ENCODE results near the gene ROM1. TPM values are rescaled to one million over a fixed set of nuclear protein-coding genes. Genes with fewer than 3 reads are reported as not detected.
"Not testable (repeated sequence)": the region's sequence is repeated elsewhere in the genome, so short reads cannot be mapped to it uniquely, and the experiment has no call there.

ROM1 gene
- polyA plus RNA-seq, 2 of the 4 experiments (the other 2 are of a cell fraction) = 0.92 to 2.8 TPM

- Histone ChIP-seq H3K27ac (no peak overlapping the region), H3K4me2 (no peak overlapping the region), H3K4me3 (no peak overlapping the region), H3K4me1 (peaks cover 10% of the 10 kb centered on the region), H3K9me3 (no peaks in the 10 kb centered on the region)
- no peak for TF ChIP-seq BCL3 (IDR thresholded peaks at IDR 0.05)
- no peak for TF ChIP-seq RFX5 (IDR thresholded peaks at IDR 0.05)
- TF ChIP-seq EHMT2 (IDR thresholded peaks at IDR 0.05; ENCODE audit: low read depth) = no peak
- TF ChIP-seq RNF2 (IDR thresholded peaks at IDR 0.05; ENCODE audit: borderline replicate concordance, low read depth) = no peak
- TF ChIP-seq FOXS1 (CRISPR knock-in tag; IDR thresholded peaks at IDR 0.05) = no peak
- no peak for TF ChIP-seq E2F6 (IDR thresholded peaks at IDR 0.05; ENCODE audit: borderline replicate concordance, low read depth)
- DNase-seq (ENCODE audit: low read depth in 1 of 2, low spot score in 1 of 2) (no peak), FAIRE-seq (no peak), ATAC-seq (no peak)
- POLR2A ChIA-PET = interaction anchor here (1.3 kb wide), 1 partner anchor 12 kb away, joined by 7 read pairs; the partner anchor contains the start of gene TUT1
- CTCF ChIA-PET = interaction anchor here (1.3 to 3.0 kb wide), 3 partner anchors 9 to 19 kb away, joined by 4 to 8 read pairs (median 6); no protein-coding TSS in a partner anchor
- WGBS (ENCODE audit: missing lambda C conversion rate) = 89% methylated on average over 2 of the region's 2 CpGs
Measured at GRCh38 chr11:62579252-62579651, 33.8 kb upstream of the ROM1 start.

DNA sequence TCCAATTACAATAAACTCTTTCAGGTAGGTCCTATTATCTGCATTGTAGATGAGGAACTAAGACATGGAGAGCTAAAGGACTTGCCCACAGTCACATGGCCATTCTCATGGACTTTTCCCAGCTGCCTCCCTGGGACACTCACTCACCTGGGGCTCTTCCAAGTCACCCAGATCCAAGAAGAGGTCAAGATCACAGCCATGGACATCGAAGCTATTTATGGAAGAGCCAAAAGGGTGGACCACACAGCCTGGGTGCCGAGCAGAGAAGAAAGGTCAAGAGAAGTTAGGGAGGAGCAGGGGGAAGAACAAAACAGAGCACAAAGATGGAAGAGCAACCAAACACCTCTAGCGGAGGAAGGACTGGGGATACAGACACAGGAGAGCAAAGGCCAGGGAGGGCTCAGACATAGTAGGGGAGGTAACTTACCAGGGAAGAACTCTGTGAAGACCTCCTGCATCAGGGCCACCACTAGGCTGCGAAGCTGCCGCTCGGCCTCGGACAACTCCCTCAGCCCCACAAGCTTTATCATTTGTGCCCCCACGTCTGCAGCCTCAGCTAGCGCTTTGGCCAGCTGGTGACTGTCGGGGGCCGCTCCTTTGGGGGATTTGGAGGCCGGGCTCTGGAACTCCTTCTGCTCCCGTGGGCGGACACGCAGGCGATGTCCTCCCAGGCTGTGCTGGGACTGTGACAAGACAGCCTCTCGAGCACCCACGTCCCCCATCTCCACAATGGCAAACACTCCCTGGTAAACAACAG lies 31.9 kb upstream of the ROM1 start:
- H3K4me2 ChIP-seq = no peak overlapping the region
- ATAC-seq (no peak), DNase-seq (ENCODE audit: low read depth in 1 of 2, low spot score in 1 of 2) (no peak), FAIRE-seq (no peak)
- H3K9me3 ChIP-seq = no peaks in the 10 kb centered on the region
- H3K4me1 ChIP-seq = no peaks in the 10 kb centered on the region
- ChIA-PET CTCF (interaction anchor here (1.3 to 2.2 kb wide), 5 partner anchors 11 to 156 kb away, joined by 3 to 5 read pairs (median 4); no protein-coding TSS in a partner anchor), POLR2A (interaction anchor here (0.7 kb wide), 1 partner anchor 10 kb away, joined by 3 read pairs; the partner anchor contains the start of gene TUT1)
- TF ChIP-seq KDM1A (IDR thresholded peaks at IDR 0.05; ENCODE audit: low read depth) = no peak
- TF ChIP-seq, protein P1, sequence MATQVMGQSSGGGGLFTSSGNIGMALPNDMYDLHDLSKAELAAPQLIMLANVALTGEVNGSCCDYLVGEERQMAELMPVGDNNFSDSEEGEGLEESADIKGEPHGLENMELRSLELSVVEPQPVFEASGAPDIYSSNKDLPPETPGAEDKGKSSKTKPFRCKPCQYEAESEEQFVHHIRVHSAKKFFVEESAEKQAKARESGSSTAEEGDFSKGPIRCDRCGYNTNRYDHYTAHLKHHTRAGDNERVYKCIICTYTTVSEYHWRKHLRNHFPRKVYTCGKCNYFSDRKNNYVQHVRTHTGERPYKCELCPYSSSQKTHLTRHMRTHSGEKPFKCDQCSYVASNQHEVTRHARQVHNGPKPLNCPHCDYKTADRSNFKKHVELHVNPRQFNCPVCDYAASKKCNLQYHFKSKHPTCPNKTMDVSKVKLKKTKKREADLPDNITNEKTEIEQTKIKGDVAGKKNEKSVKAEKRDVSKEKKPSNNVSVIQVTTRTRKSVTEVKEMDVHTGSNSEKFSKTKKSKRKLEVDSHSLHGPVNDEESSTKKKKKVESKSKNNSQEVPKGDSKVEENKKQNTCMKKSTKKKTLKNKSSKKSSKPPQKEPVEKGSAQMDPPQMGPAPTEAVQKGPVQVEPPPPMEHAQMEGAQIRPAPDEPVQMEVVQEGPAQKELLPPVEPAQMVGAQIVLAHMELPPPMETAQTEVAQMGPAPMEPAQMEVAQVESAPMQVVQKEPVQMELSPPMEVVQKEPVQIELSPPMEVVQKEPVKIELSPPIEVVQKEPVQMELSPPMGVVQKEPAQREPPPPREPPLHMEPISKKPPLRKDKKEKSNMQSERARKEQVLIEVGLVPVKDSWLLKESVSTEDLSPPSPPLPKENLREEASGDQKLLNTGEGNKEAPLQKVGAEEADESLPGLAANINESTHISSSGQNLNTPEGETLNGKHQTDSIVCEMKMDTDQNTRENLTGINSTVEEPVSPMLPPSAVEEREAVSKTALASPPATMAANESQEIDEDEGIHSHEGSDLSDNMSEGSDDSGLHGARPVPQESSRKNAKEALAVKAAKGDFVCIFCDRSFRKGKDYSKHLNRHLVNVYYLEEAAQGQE (IDR thresholded peaks at IDR 0.05) = no peak
- H3K27ac ChIP-seq = no peak overlapping the region
- no peak overlapping the region for H3K4me3 ChIP-seq
- 92% methylated on average over 18 of the region's 18 CpGs for WGBS (ENCODE audit: missing lambda C conversion rate)

DNA sequence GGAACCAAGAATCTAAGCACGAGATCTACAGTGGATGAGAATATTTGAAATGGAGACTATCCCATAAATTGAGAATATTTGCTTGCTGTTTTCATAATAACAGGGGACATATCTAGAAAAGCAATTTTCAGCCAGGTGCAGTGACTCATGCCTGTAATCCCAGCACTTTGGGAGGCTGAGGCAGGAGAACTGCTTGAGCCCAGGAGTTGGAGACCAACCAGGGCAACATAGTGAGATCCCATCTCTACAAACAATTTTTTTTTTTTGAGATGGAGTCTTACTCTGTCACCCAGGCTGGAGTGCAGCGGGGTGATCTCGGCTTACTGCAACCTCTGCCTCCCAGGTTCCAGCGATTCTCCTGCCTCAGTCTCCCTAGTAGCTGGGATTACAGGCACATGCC lies 31.3 kb upstream of the ROM1 start:
- not testable (repeated sequence) for DNase-seq (ENCODE audit: low read depth in 1 of 2, low spot score in 1 of 2)
- WGBS (ENCODE audit: missing lambda C conversion rate) = 88% methylated on average over 4 of the region's 4 CpGs

DNA sequence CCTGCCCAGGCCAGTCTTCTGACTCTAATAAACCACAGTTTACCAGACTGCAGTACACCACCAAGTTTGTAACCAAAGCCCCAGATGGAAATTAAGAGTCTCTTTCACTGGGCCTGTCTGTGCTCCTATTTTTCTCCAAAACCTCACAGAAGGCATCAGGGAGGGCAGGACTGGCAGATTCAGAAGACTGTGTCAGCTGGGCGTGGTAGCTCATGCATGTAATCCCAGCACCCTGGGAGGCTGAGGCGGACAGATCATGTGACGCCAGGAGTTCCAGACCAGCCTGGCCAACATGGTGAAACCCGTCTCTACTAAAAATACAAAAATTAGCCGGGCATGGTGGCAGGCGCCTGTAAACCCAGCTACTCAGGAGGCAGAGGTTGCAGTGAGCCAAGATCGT lies 27.7 kb upstream of the ROM1 start:
- WGBS (ENCODE audit: missing lambda C conversion rate) = 96% methylated on average over 7 of the region's 7 CpGs
- H3K27ac ChIP-seq; FAIRE-seq; DNase-seq (ENCODE audit: low read depth in 1 of 2, low spot score in 1 of 2); H3K4me2 ChIP-seq; H3K4me3 ChIP-seq; H3K9me3 ChIP-seq; ATAC-seq: not testable (repeated sequence)
- ChIA-PET POLR2A (interaction anchor here (1.5 kb wide), 1 partner anchor 11 kb away, joined by 9 read pairs; the partner anchor contains the start of gene EEF1G), CTCF (interaction anchor here (1.1 to 1.7 kb wide), 7 partner anchors 9 to 190 kb away, joined by 3 to 7 read pairs (median 4); no protein-coding TSS in a partner anchor)
- peaks cover 32% of the 10 kb centered on the region for H3K4me1 ChIP-seq

More for the DNA sequence above, 31.3 kb upstream of the ROM1 start:
- H3K4me2 ChIP-seq, FAIRE-seq, H3K4me3 ChIP-seq, H3K27ac ChIP-seq, ATAC-seq, H3K9me3 ChIP-seq, POLR2A ChIA-PET, H3K4me1 ChIP-seq: not testable (repeated sequence)
- CTCF ChIA-PET = interaction anchor here (0.5 to 2.2 kb wide), 3 partner anchors 12 to 90 kb away, joined by 3 to 5 read pairs (median 4); partner anchors contain the start of gene LBHD1
